Measurements from ENCODE around the gene MCM5. TPM values are rescaled to one million over a fixed set of nuclear protein-coding genes. Genes with fewer than 3 reads are reported as not detected.

Gene MCM5
- total RNA-seq, 1 experiment from 2014 or later: 112 TPM

- no peak overlapping the region for H2AFZ ChIP-seq (ENCODE audit: low read length)
- no peak overlapping the region for H3K4me2 ChIP-seq (ENCODE audit: low read length)
- TF ChIP-seq, protein P1, sequence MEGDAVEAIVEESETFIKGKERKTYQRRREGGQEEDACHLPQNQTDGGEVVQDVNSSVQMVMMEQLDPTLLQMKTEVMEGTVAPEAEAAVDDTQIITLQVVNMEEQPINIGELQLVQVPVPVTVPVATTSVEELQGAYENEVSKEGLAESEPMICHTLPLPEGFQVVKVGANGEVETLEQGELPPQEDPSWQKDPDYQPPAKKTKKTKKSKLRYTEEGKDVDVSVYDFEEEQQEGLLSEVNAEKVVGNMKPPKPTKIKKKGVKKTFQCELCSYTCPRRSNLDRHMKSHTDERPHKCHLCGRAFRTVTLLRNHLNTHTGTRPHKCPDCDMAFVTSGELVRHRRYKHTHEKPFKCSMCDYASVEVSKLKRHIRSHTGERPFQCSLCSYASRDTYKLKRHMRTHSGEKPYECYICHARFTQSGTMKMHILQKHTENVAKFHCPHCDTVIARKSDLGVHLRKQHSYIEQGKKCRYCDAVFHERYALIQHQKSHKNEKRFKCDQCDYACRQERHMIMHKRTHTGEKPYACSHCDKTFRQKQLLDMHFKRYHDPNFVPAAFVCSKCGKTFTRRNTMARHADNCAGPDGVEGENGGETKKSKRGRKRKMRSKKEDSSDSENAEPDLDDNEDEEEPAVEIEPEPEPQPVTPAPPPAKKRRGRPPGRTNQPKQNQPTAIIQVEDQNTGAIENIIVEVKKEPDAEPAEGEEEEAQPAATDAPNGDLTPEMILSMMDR (conservative IDR thresholded peaks at IDR 0.05; ENCODE audit: low read depth, low read length): peak; percentile 87
- TF ChIP-seq EZH2 (IDR thresholded peaks at IDR 0.05; ENCODE audit: low read length, unreplicated experiment): no peak
Measured at GRCh38 chr22:35430897-35431322, 31.0 kb downstream of the MCM5 start.

DNA sequence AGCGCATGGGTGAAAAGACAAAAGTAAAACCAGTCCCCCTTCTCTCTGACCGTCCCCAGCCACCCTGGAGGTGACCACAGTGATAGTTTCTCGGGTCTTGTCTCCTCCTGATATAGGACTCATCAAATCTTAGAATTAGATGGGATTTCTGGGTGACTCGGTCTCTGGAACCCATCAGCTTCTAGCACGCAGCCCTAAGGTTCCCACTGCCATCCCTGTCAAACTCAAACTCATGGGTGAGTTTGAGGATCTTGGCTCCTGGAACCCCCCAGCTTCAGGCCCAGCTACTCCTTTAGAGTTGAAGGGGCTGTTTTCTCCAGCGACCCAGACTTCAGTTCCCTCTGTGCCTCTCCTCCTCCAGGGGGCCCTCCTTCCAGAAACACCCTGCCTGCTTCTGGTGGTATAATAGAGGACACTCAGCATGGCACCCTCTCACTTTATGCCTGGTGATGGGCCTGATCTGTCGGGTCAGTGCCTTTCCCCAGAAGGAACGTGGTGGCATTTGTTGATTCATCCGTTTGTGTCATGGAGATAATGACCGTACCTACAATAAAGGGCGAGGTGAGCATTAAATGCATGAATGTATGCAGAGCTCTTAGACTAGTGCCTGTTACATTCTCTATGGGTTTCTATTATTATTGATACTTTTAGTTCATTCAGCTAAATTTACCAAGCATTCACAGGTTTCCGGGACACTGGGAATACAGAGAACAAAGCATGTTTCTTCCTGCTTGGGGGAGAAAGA, 31.7 kb downstream of the MCM5 start:
- no peaks in the 10 kb centered on the region for H3K9me2 ChIP-seq (replicated peaks; ENCODE audit: low read length)
- ATAC-seq: no peak
- H4K20me1 ChIP-seq (ENCODE audit: low read length): no peaks in the 10 kb centered on the region
- H2AFZ ChIP-seq (ENCODE audit: low read length): no peak overlapping the region
- H3K9ac ChIP-seq (ENCODE audit: low read length): no peak overlapping the region
- no peaks in the 10 kb centered on the region for H3K27me3 ChIP-seq (ENCODE audit: low read length)
- no peaks in the 10 kb centered on the region for H3K9me3 ChIP-seq (ENCODE audit: low read length)
- TF ChIP-seq, protein P1 (conservative IDR thresholded peaks at IDR 0.05; ENCODE audit: low read depth, low read length): no peak
- H3K36me3 ChIP-seq (ENCODE audit: low read depth, low read length): peaks cover 30% of the 10 kb centered on the region
- H3K27ac ChIP-seq (ENCODE audit: low read length): peak overlapping the region; percentile 24; the same call in 1 of the 2 replicates
- no peak overlapping the region for H3K4me3 ChIP-seq (ENCODE audit: low read length)
- no TSS peak for BruUV-seq (replicated peaks)
- H3K4me2 ChIP-seq (ENCODE audit: low read length): no peak overlapping the region
- DNase-seq: no peak
- no peaks in the 10 kb centered on the region for H3K79me2 ChIP-seq (ENCODE audit: low read length)
- POLR2A ChIA-PET (ENCODE audit: unreplicated experiment): no interaction called here
- H3F3A ChIP-seq (ENCODE audit: low read length, unreplicated experiment): no peaks in the 10 kb centered on the region
- peaks cover 10% of the 10 kb centered on the region for H3K4me1 ChIP-seq (ENCODE audit: insufficient read depth, low read length)
- CTCF ChIA-PET: interaction anchor here (1.0 to 1.3 kb wide), 2 partner anchors 151 to 152 kb away, joined by 3 to 4 read pairs; no protein-coding TSS in a partner anchor
- intact Hi-C loops (cut with micrococcal nuclease): loop anchor here (1.0 to 5.0 kb wide), 4 partner anchors 81 to 691 kb away; no protein-coding TSS in a partner anchor

More at GRCh38 chr22:35430897-35431322, 31.0 kb downstream of the MCM5 start:
- Histone ChIP-seq H3K36me3 (ENCODE audit: low read depth, low read length) (peaks cover 30% of the 10 kb centered on the region), H3K79me2 (ENCODE audit: low read length) (no peaks in the 10 kb centered on the region), H3K9me3 (ENCODE audit: low read length) (no peaks in the 10 kb centered on the region), H4K20me1 (ENCODE audit: low read length) (no peaks in the 10 kb centered on the region), H3K4me1 (ENCODE audit: insufficient read depth, low read length) (peaks cover 17% of the 10 kb centered on the region), H3K9ac (ENCODE audit: low read length) (no peak overlapping the region), H3K4me3 (ENCODE audit: low read length) (no peak overlapping the region), H3F3A (ENCODE audit: low read length, unreplicated experiment) (no peaks in the 10 kb centered on the region), H3K27ac (ENCODE audit: low read length) (peak overlapping the region; percentile 24; the same call in 1 of the 2 replicates), H3K27me3 (ENCODE audit: low read length) (no peaks in the 10 kb centered on the region), H3K9me2 (replicated peaks; ENCODE audit: low read length) (no peaks in the 10 kb centered on the region)
- intact Hi-C loops (cut with micrococcal nuclease): loop anchor here (1.0 to 5.0 kb wide), 4 partner anchors 80 to 691 kb away; no protein-coding TSS in a partner anchor
- DNase-seq (peak; percentile 83), ATAC-seq (peak; percentile 76)
- no TSS peak for BruUV-seq (replicated peaks)
- POLR2A ChIA-PET (ENCODE audit: unreplicated experiment): interaction anchor here (0.6 kb wide), 1 partner anchor 22 kb away, joined by 3 read pairs; no protein-coding TSS in a partner anchor
- CTCF ChIA-PET: interaction anchor here (1.0 to 1.3 kb wide), 2 partner anchors 152 to 153 kb away, joined by 3 to 4 read pairs; no protein-coding TSS in a partner anchor

GRCh38 chr22:35432228-35432905, 32.4 kb downstream of the MCM5 start:
- no peaks in the 10 kb centered on the region for H3K27me3 ChIP-seq (ENCODE audit: low read length)
- H4K20me1 ChIP-seq (ENCODE audit: low read length): no peaks in the 10 kb centered on the region
- ChIA-PET CTCF (no interaction called here), POLR2A (ENCODE audit: unreplicated experiment) (no interaction called here)
- peaks cover 3% of the 10 kb centered on the region; the same call in 1 of the 2 replicates for H3K4me1 ChIP-seq (ENCODE audit: insufficient read depth, low read length)
- peaks cover 30% of the 10 kb centered on the region for H3K36me3 ChIP-seq (ENCODE audit: low read depth, low read length)
- DNase-seq (no peak), ATAC-seq (no peak)
- H2AFZ ChIP-seq (ENCODE audit: low read length): no peak overlapping the region
- no peaks in the 10 kb centered on the region for H3K79me2 ChIP-seq (ENCODE audit: low read length)
- TF ChIP-seq, protein P1 (conservative IDR thresholded peaks at IDR 0.05; ENCODE audit: low read depth, low read length): no peak
- no peak for TF ChIP-seq EZH2phosphoT487 (IDR thresholded peaks at IDR 0.05; ENCODE audit: borderline replicate concordance, low read length)
- no peak for TF ChIP-seq EZH2 (IDR thresholded peaks at IDR 0.05; ENCODE audit: low read length, unreplicated experiment)
- BruUV-seq (replicated peaks): no TSS peak
- H3K9me2 ChIP-seq (replicated peaks; ENCODE audit: low read length): no peaks in the 10 kb centered on the region
- intact Hi-C loops (cut with micrococcal nuclease): loop anchor here (5.0 kb wide), 1 partner anchor 690 kb away; no protein-coding TSS in a partner anchor
- H3K9me3 ChIP-seq (ENCODE audit: low read length): no peaks in the 10 kb centered on the region
- no peak overlapping the region for H3K9ac ChIP-seq (ENCODE audit: low read length)
- no peak overlapping the region for H3K4me2 ChIP-seq (ENCODE audit: low read length)
- no peak overlapping the region for H3K27ac ChIP-seq (ENCODE audit: low read length)
- H3F3A ChIP-seq (ENCODE audit: low read length, unreplicated experiment): no peaks in the 10 kb centered on the region
- no peak overlapping the region for H3K4me3 ChIP-seq (ENCODE audit: low read length)

Measured in PC-3 (cell line).